Activated T-helper 1 cell treated with anti-CD3 and anti-CD28 coated beads, Interleukin-12 subunit alpha, Interleukin-12 subunit beta, Interleukin-2, Interleukin-4 antibody, amounts not matched to agents 30 ng/mL and 10 ng/mL and 1 ng/mL, durations not matched to agents 14 hours and 24 hours and 36 hours (primary cell): ENCODE results near the gene CPHXL2. TPM values are rescaled to one million over a fixed set of nuclear protein-coding genes. Genes with fewer than 3 reads are reported as not detected.

ENCODE experiments used
- DNase-seq: peaks from one replicate; pipeline ENCODE4 v3.0.0; 2021; ENCODE audit warnings: low spot score
- H3K27ac Mint-ChIP-seq: one replicate; pipeline ENCODE4 v1.8.0; 2021; ENCODE audit warnings: mild to moderate bottlenecking, mixed read lengths
- H3K27me3 Mint-ChIP-seq: one replicate; pipeline ENCODE4 v1.8.0; 2022; ENCODE audit warnings: mild to moderate bottlenecking, moderate library complexity, mixed read lengths; ENCODE audit not compliant: insufficient read depth
- H3K36me3 Mint-ChIP-seq: one replicate; pipeline ENCODE4 v1.8.0; 2021; ENCODE audit warnings: low read depth, mixed read lengths
- H3K4me1 Mint-ChIP-seq: one replicate; pipeline ENCODE4 v1.8.0; 2021; ENCODE audit warnings: low read depth, mixed read lengths
- H3K4me3 Mint-ChIP-seq: one replicate; pipeline ENCODE4 v1.8.0; 2021; ENCODE audit warnings: mild to moderate bottlenecking, moderate library complexity, mixed read lengths
- H3K9me3 Mint-ChIP-seq: one replicate; pipeline ENCODE4 v1.8.0; 2021; ENCODE audit warnings: mixed read lengths
- intact Hi-C: fragments of 100-400 bp; cut with micrococcal nuclease; formaldehyde crosslinking; loops from one replicate; pipeline ENCODE4 v1.15.1; 2024
- total RNA-seq: library from RNA; stranded (reverse); gene quantifications from 2 replicates; pipeline ENCODE4 v1.2.3, GENCODE V29; 2022

The CPHXL2 gene
- total RNA-seq, 1 donor from 2014 or later, result not detected

DNA sequence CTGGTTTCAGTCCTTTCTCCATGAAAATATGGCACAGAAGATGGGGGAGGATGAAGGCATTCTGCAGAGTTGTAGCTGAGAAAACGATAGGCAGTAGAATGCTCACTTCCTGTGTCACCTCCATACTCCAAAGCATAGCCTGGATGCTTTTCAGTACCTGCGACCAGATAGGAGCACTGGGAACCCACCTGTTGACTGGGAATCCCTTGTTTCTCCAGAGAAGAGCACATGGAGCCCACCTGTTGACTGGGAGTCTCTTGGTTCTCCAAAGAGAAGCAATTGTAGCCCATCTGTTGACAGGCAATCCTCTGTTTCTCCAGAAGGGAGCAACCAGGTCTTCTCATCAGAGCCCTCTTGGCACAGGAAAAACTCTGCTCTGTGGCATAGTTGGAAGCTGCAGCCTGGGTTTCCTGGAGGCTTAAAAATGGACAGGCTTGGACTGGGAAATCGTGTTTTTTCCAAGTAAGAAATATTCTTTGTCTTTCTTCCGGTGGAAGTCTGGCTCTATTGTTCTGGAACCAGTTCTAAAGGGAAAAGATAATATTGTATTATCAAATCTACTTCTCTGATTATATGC lies 16.0 kb downstream of the CPHXL2 start:
- no peak for DNase-seq
- Mint-ChIP-seq H3K27me3 (no peaks in the 10 kb centered on the region), H3K9me3 (no peaks in the 10 kb centered on the region), H3K4me1 (peaks cover 15% of the 10 kb centered on the region), H3K36me3 (peaks cover 23% of the 10 kb centered on the region), H3K27ac (no peak overlapping the region), H3K4me3 (no peak overlapping the region)
- intact Hi-C loops, result no loop called here

DNA sequence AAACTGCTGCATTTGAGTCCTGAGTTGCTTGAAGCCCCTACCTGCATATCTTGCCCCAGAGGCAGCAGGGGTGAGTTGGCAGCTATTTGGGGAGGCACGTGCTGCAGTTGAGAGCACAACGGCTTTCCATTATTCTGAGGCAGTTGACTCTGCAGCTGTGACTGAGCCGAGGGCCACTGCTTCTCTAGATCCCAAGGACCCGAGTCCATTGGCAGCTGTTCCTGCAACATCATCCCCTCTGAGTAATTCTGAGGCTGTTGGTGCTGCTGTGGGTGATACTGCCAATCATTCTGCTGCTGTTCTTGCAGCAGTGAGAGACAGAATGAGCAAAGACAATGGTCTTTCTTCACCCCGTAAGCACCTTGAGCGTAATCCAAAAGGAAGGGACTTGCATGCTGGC lies 16.5 kb downstream of the CPHXL2 start:
- Mint-ChIP-seq H3K27ac (no peak overlapping the region), H3K9me3 (no peaks in the 10 kb centered on the region), H3K4me1 (peaks cover 15% of the 10 kb centered on the region), H3K4me3 (no peak overlapping the region), H3K27me3 (no peaks in the 10 kb centered on the region), H3K36me3 (peaks cover 25% of the 10 kb centered on the region)
- intact Hi-C loops, result no loop called here
- DNase-seq, result no peak

DNA sequence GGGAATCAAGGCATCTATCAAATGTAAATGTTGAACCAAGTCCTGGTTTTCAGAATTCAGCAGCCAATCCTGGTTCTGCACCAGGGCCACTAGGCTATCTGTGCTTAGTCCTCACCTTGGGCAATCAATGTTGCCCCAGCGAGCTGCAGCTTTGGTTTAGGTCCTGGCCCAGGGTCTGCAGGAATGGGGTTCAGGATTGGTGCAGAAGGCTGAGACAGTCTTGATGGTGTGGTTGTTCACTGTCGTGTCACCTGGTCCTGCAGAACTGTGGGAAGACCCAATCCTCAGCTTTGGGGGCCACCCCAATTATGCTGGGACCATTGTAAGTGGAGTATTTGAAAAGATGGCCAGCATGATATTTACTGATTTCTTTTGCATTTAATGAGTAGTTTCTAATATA lies 18.6 kb downstream of the CPHXL2 start:
- intact Hi-C loops, result no loop called here
- Mint-ChIP-seq H3K4me3 (no peak overlapping the region), H3K36me3 (peaks cover 35% of the 10 kb centered on the region), H3K27ac (no peak overlapping the region), H3K4me1 (peaks cover 28% of the 10 kb centered on the region), H3K27me3 (no peaks in the 10 kb centered on the region), H3K9me3 (no peaks in the 10 kb centered on the region)
- DNase-seq, result no peak

DNA sequence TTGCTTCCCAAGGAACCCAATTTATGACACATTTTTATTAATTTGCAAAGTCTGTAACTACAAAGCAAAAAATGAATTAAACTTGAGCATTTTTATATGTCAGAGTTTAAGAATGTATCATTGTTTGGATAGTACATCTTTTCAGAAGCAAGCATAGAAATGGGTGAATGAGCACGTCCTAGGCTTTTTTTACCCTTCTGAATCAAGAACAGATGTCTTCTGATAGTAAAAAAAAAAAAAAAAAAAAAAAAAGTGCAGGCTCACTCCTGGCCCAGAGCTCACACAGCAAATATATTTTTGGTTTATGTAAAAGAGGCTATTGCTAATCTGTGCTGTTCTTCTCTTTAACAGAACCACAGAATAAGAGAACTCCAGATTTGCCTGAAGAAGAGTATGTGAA lies 22.9 kb downstream of the CPHXL2 start:
- no peak overlapping the region for H3K4me3 Mint-ChIP-seq
- no peaks in the 10 kb centered on the region for H3K9me3 Mint-ChIP-seq
- no peaks in the 10 kb centered on the region for H3K27me3 Mint-ChIP-seq
- peaks cover 49% of the 10 kb centered on the region for H3K36me3 Mint-ChIP-seq
- peak overlapping the region; percentile 18 for H3K27ac Mint-ChIP-seq
- intact Hi-C loops, result no loop called here
- H3K4me1 Mint-ChIP-seq, result peaks cover 65% of the 10 kb centered on the region
- DNase-seq, result no peak

DNA sequence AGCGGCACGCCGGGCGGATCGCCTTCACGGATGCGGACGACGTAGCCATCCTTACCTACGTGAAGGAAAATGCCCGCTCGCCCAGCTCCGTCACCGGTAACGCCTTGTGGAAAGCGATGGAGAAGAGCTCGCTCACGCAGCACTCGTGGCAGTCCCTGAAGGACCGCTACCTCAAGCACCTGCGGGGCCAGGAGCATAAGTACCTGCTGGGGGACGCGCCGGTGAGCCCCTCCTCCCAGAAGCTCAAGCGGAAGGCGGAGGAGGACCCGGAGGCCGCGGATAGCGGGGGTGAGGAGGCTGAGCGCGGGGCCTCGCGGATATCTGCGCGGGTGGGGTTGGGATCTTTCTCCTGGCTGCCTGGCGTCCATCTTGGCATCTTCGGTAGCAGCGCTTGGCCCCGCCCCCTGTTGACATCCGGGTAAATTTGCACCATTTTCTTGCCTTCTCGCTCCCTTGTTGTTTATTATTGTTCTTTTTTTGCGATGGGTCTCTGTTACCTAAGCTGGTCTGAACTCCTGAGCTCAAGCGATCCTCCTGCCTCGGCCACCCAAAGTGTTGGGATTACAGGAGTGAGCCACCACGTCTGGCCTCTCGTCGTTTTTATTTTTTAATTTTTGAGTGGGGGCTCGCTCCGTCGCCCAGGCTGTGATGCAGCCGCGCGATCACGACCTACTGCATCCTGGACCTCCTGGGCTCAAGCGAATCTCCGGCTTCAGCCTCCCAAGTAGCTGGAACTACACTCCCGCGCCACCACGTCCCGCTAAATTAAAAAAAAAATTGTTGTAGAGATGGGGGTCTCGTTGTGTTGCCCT lies 28.3 kb downstream of the CPHXL2 start:
- Mint-ChIP-seq H3K27ac (peak overlapping the region; percentile 97), H3K27me3 (no peaks in the 10 kb centered on the region), H3K4me3 (peak overlapping the region; percentile 96), H3K9me3 (no peaks in the 10 kb centered on the region), H3K36me3 (peaks cover 44% of the 10 kb centered on the region), H3K4me1 (peaks cover 61% of the 10 kb centered on the region)
- intact Hi-C loops, result loop anchor here (1.0 to 10.0 kb wide), 6 partner anchors 116 to 1564 kb away; partner anchors contain the start of genes GLG1 and PSMD7
- peak; percentile 79 for DNase-seq

DNA sequence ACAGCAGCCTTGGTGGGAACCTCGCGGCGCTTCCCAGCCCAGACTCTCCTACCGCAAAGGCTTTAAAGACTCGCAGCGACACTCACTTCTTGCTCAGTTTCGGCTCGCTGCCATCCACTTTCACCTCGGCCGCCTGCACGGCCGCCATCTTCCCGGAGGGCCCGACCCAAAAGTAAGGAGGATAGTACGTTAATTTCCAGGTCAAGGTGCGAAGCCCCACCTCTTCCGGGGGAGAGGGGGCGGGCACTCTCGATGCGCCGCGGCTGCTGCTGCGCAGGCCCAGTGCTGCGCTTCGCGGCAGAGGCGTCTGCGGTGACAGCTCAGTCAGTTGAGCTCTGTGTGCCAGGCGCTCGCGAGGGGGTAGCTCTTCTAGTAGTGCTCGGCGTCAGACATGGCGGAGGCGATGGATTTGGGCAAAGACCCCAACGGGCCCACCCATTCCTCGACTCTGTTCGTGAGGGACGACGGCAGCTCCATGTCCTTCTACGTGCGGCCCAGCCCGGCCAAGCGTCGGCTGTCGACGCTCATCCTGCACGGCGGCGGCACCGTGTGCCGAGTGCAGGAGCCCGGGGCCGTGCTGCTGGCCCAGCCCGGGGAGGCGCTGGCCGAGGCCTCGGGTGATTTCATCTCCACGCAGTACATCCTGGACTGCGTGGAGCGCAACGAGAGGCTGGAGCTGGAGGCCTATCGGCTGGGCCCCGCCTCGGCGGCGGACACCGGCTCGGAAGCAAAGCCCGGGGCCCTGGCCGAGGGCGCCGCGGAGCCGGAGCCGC lies 29.1 kb downstream of the CPHXL2 start, which contains the start of the genes KARS1 and TERF2IP:
Gene KARS1 (minus strand): TSS at position 174 of the 773 bp plus-strand sequence. CDS start 26 bp downstream, at position 148.
Gene TERF2IP (plus strand): TSS at position 282 of the 773 bp plus-strand sequence. CDS start 110 bp downstream, at position 392.
- Mint-ChIP-seq H3K4me3 (peak within 1 kb of the TSS; percentile 96), H3K27me3 (no peaks in the 10 kb centered on the region), H3K27ac (peak within 1 kb of the TSS; percentile 97), H3K9me3 (no peaks in the 10 kb centered on the region), H3K36me3 (peaks cover 46% of the 10 kb centered on the region), H3K4me1 (peaks cover 58% of the 10 kb centered on the region)
- intact Hi-C loops, result loop anchor here (1.0 to 10.0 kb wide), 13 partner anchors 24 to 1565 kb away; partner anchors contain the start of genes ADAT1, CFDP1, GABARAPL2 and GLG1
- peak; percentile 96 for DNase-seq

DNA sequence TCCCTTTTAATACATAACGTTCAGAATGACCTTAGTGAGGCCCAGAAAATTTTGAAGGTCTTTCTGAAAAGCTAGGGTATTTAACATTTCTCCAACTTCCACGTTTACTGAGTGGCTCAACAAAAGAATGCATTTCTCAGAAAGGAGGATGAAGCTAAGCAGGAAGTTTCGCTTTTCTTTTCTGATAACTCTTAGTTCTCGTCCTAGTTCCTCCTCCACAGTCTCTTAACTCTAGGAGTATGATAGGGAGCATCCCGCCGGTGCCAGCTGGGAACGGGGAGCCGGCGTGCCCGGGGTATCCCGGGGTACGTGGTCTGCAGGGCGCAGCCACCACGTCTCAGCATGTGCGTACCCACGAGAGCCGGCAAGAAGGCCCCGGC lies 29.7 kb downstream of the CPHXL2 start:
- DNase-seq, result no peak
- peaks cover 48% of the 10 kb centered on the region for H3K36me3 Mint-ChIP-seq
- no peaks in the 10 kb centered on the region for H3K9me3 Mint-ChIP-seq
- peaks cover 52% of the 10 kb centered on the region for H3K4me1 Mint-ChIP-seq
- H3K4me3 Mint-ChIP-seq, result peak overlapping the region; percentile 96
- intact Hi-C loops, result loop anchor here (1.0 to 10.0 kb wide), 12 partner anchors 24 to 1565 kb away; partner anchors contain the start of genes ADAT1, CFDP1, GABARAPL2 and GLG1
- peak overlapping the region; percentile 97 for H3K27ac Mint-ChIP-seq
- H3K27me3 Mint-ChIP-seq, result no peaks in the 10 kb centered on the region

DNA sequence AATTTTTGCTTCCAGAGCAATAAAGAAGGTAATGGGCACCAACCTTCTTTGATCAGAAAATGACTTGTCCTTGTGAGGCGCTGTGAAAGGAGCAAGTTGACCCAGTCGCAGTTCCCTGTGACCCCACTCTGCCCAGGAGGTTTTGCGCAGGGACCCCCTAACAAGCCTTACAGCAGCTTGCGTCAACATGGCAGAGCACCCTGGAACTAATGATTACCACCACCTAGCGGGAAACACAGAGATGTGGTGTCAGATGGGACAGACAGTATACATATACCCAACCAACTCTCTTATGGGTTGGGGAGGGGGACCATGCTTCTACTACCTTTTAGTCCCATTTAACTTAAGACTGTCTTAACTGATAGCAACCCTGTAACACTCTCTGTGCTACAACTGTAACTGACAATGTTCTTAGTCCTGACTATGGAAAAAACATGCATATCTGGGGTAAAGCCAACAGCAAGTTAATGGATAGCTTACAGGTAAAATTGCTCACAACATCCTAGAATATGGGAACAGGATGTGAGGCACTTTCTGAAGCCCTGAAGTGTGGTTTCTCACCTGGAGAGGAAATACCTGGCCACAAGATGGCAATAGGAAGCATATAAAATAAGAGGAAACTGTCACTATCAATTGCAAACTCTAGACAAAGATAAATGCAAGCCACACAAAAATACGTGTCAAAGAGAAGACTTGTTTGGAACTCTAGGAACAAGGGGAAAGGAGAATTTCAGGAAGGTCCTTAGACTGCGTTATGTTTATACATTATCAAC lies 32.4 kb downstream of the CPHXL2 start:
- H3K27ac Mint-ChIP-seq, result peak overlapping the region; percentile 68
- no peak for DNase-seq
- H3K9me3 Mint-ChIP-seq, result no peaks in the 10 kb centered on the region
- peaks cover 26% of the 10 kb centered on the region for H3K4me1 Mint-ChIP-seq
- no peaks in the 10 kb centered on the region for H3K27me3 Mint-ChIP-seq
- intact Hi-C loops, result loop anchor here (5.0 to 10.0 kb wide), 4 partner anchors 1040 to 1568 kb away; partner anchors contain the start of genes GLG1 and PSMD7
- H3K4me3 Mint-ChIP-seq, result peak overlapping the region; percentile 96
- peaks cover 54% of the 10 kb centered on the region for H3K36me3 Mint-ChIP-seq

DNA sequence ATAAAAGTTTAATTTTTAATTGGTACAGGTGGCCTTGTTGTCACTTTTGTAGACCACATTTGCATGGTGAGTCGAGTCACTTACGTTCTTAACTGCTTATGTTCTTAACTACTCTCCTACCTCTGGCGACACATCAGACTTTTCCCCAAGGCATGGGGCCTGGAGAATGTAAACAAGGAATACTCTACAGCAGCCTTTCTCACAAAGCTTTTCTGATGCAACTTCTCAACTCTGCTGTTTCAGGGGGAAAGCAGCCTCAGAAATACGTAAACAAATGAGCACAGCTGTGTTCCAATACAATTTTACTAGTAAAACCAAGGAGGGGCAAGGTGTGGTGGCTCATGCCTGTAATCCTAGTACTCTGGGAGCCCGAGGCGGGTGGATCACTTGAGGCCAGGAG lies 36.2 kb downstream of the CPHXL2 start:
- no peak overlapping the region for H3K4me3 Mint-ChIP-seq
- peaks cover 31% of the 10 kb centered on the region for H3K4me1 Mint-ChIP-seq
- no peaks in the 10 kb centered on the region for H3K9me3 Mint-ChIP-seq
- peaks cover 59% of the 10 kb centered on the region for H3K36me3 Mint-ChIP-seq
- DNase-seq, result no peak
- H3K27me3 Mint-ChIP-seq, result no peaks in the 10 kb centered on the region
- intact Hi-C loops, result loop anchor here (10.0 kb wide), 1 partner anchor 1036 kb away; the partner anchor contains the start of gene GLG1
- H3K27ac Mint-ChIP-seq, result no peak overlapping the region

DNA sequence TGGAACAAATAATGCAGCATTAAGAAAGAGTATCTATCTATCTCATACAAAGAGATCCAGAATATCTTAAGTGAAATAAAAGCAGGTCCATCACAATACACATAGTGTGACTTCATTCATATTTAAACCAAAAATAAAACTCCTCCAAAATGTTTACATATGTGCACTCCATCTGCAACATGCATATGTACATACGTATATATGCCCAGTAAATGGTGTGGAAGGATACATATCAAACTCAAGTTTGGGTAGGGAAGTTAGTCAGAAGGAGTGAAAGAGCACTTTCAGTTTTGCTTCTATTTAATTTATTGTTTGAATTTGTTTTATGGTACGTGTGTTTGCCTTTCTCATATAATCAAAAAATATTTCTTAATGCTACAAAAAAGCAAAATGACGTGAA lies 41.8 kb downstream of the CPHXL2 start:
- no peak overlapping the region for H3K27ac Mint-ChIP-seq
- H3K4me3 Mint-ChIP-seq, result no peak overlapping the region
- intact Hi-C loops, result no loop called here
- H3K4me1 Mint-ChIP-seq, result peaks cover 13% of the 10 kb centered on the region
- H3K36me3 Mint-ChIP-seq, result peaks cover 64% of the 10 kb centered on the region
- DNase-seq, result no peak
- H3K9me3 Mint-ChIP-seq, result no peaks in the 10 kb centered on the region
- no peaks in the 10 kb centered on the region for H3K27me3 Mint-ChIP-seq

DNA sequence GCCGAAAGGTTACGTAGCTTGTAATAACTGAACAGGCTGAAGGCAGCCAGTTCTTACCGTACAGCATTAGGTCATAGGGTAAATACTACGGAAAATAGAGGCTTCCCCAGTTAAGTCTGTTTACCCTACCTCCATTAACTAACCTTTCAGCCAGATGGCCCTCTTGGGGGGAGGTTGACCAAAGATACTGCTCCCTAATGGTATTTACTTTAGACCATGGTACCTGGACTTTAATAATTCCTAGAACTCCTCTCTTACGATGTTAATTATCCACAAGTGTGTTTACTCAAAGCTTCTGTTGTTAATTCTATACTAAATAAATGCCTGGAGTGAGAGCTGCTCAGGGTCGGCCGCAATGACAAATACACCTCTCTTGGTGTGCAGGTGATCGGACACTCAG lies 44.0 kb downstream of the CPHXL2 start:
- H3K9me3 Mint-ChIP-seq, result no peaks in the 10 kb centered on the region
- no peak for DNase-seq
- no peaks in the 10 kb centered on the region for H3K27me3 Mint-ChIP-seq
- H3K36me3 Mint-ChIP-seq, result peaks cover 75% of the 10 kb centered on the region
- no peak overlapping the region for H3K4me3 Mint-ChIP-seq
- intact Hi-C loops, result no loop called here
- H3K27ac Mint-ChIP-seq, result no peak overlapping the region
- peaks cover 26% of the 10 kb centered on the region for H3K4me1 Mint-ChIP-seq

DNA sequence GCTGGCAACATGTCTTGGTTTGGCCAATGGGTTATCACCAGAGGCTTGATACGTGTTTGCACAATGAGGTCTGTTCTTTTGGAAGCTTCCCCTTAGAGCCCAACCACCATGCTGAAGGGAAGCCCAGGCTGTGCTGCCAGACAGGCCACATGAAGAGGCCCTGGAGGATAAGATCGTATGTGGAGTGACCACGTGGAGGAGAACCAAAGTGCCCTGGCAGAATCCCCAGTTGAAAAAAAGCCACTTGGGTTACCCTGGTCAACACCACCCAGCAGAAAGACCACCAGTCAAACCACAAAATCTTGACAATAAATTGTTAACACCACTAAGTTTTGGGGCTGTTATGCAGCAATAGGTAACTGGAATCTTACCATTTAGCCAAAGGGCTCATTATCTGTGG lies 46.8 kb downstream of the CPHXL2 start:
- intact Hi-C loops, result no loop called here
- H3K27ac Mint-ChIP-seq, result no peak overlapping the region
- DNase-seq, result no peak
- peaks cover 78% of the 10 kb centered on the region for H3K36me3 Mint-ChIP-seq
- H3K4me3 Mint-ChIP-seq, result no peak overlapping the region
- H3K27me3 Mint-ChIP-seq, result no peaks in the 10 kb centered on the region
- H3K4me1 Mint-ChIP-seq, result peaks cover 34% of the 10 kb centered on the region
- no peaks in the 10 kb centered on the region for H3K9me3 Mint-ChIP-seq
